Epithelial cell of proximal tubule (primary cell): Measurements from ENCODE around the gene KCNQ1. TPM values are rescaled to one million over a fixed set of nuclear protein-coding genes. Genes with fewer than 3 reads are reported as not detected.
"Not testable (repeated sequence)": the region's sequence is repeated elsewhere in the genome, so short reads cannot be mapped to it uniquely, and the experiment has no call there.

Experiments
- DNase-seq: peaks from one replicate; pipeline ENCODE4 v3.0.0-alpha.2; 2011; ENCODE audit warnings: low read depth
- H3K4me3 ChIP-seq: 2 replicates; pipeline ENCODE4 v1.5.1; 2011; ENCODE audit warnings: low read depth, mild to moderate bottlenecking, low read length
- total RNA-seq: library from RNA; depleted of rRNA; stranded (reverse); fragments of >200 nt; gene quantifications from 2 replicates; pipeline ENCODE4 v1.2.3, GENCODE V29; 2015
- TF ChIP-seq, protein P1 (sequence below): conservative IDR thresholded peaks from 2 replicates; pipeline ENCODE4 v1.5.1; 2012; ENCODE audit warnings: low read depth, mild to moderate bottlenecking, low read length

The KCNQ1 gene
- total RNA-seq, 1 donor from 2014 or later = 0.46 TPM

DNA sequence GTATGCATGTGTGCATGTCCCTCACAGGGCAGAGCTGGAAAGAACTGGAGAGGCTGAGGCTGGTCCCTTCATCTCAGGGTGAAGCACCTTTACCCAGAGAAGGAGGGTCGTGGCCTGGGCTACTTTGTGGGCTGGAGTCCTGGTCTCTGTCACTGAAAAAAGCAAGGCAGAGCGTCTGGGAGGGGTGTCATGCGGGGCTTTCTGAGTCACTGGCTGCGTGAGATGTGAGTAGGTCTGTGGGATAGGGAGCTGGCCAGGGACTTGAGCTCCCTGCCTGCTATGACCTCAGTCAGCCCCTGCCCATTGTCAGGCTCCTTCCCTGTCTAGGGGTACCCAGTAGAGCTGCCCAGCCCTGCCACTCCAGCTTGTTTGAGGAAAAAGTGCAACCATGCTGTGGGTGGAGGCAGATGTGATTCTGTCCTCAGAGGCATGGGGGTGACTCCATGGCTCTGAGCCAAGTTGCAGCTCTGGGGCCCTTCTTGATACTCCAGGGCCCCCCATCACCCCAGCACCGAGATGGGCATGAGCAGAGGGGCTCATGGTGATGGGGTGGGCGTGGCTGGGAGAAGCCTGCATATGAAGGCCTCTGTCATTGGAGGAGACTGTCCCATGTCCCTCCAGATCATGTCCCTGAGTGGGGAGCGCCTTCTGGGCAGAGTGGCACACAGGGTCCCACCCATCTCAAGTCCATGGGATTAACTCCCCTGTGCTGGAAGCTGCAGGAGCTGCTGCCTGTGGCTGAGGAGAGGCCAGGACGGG is 27.8 kb downstream of the KCNQ1 start:
- TF ChIP-seq, protein P1, sequence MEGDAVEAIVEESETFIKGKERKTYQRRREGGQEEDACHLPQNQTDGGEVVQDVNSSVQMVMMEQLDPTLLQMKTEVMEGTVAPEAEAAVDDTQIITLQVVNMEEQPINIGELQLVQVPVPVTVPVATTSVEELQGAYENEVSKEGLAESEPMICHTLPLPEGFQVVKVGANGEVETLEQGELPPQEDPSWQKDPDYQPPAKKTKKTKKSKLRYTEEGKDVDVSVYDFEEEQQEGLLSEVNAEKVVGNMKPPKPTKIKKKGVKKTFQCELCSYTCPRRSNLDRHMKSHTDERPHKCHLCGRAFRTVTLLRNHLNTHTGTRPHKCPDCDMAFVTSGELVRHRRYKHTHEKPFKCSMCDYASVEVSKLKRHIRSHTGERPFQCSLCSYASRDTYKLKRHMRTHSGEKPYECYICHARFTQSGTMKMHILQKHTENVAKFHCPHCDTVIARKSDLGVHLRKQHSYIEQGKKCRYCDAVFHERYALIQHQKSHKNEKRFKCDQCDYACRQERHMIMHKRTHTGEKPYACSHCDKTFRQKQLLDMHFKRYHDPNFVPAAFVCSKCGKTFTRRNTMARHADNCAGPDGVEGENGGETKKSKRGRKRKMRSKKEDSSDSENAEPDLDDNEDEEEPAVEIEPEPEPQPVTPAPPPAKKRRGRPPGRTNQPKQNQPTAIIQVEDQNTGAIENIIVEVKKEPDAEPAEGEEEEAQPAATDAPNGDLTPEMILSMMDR = no peak
- no peak for DNase-seq
- H3K4me3 ChIP-seq = no peak overlapping the region

DNA sequence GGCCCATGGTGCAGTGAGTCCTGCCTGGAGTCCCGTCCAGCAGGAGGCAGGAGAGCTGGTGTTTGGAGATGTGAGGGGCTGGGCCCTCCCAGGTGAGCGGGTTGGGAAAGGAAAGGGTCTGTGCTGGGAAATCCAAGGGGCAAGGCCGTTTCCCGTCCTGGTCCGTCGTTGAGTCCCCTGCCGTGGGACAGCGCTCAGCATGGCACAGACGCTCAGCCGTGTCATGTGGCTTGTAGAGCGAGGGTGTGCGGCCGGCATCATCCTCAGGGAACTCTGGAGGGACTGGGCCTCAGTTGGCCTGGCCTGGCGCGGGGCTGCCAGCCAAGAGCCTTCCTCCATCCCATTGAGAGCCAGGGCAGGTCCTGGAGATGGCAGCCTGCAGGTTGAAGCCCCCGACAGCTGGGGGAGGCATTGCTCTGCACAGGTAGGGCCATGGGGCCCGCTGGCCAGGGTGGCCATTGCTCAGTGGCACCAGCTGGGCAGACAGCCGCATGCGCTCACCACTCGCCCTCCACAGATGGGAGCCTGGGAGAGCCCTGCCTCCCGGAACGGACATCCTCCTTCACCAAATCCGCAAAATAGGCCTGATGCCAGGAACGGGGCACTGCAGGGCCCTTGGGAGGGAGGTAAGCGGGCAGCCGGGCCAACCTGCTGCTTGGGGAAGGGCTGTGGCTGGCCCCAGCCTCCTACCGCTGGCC is 28.7 kb downstream of the KCNQ1 start:
- TF ChIP-seq, protein P1 = no peak
- H3K4me3 ChIP-seq = no peak overlapping the region
- no peak for DNase-seq

DNA sequence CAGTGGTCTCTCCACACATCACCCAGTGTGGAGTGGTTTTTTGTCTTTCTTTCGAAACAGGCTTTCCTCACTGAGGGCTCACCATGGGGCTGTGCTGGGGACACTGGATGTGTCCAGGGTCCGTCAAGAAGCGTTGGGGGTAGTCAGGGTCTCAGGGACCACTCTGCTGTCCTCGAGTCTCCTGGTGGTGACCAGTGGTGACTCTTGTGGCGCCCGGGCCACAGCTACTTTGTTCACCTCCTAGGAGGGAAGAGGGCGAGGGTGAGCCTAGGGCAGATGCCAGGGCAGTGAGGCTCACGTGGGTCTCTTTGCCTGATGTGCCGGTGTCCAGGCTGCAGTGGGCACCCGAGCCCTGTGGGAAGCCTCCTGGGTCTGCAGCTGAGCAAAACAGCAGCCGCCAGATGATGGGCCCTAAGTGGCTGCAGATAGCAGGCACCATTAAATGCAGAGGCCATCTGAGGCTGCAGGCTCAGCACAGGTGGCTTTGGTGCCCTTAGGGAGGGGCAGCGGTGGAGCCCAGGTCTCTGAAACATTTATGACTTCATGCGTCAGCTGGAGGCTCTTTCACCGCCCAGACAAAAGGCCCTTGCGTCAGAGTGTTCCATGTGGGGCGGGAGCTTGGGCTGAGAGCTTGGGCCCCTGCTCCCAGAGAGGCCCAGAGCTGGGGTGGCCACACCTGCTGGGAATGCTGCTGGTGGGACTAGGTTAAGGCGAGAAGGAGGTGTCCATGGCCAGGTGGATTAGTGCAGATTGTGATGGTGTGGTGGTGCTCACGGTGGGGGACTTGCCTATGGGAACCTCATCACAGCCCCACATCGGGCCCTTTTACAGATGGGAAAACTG is 29.5 kb downstream of the KCNQ1 start:
- DNase-seq = no peak
- TF ChIP-seq, protein P1 = no peak
- no peak overlapping the region for H3K4me3 ChIP-seq

DNA sequence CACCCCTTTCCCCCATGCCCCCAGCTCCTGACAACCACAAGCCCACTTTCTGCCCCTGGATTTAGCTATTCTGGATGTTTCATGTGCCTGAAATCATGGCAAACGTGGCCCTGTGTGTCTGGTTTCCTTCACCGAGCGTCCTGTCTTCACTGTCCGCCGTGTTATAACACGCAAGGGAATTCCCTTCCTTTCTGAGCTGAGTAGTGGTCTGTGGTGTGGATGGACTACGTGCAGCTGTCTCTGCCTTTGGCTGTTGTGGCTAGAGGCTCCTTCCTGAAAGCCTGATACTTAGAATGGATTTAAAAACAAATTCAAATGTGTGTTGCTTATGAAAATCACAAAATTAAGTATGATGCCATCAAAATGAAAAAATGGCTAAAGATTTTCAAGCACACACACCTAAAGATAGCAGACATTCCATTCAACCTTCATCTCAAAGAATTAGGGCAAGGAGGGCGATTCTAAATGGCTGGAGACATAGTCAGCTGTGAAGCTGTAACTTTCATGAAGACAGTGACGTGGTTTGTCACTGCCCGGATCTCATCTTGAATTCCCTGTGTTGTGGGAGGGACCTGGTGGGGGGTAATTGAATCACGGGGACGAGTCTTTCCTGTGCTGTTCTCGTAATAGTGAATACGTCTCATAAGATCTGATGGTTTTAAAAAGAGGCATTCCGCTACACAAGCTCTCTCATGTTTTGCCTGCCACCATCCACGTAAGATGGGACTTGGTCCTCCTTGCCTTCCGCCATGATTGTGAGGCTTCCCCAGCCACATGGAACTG is 30.5 kb downstream of the KCNQ1 start:
- no peak for DNase-seq
- H3K4me3 ChIP-seq = no peak overlapping the region
- TF ChIP-seq, protein P1 = no peak

DNA sequence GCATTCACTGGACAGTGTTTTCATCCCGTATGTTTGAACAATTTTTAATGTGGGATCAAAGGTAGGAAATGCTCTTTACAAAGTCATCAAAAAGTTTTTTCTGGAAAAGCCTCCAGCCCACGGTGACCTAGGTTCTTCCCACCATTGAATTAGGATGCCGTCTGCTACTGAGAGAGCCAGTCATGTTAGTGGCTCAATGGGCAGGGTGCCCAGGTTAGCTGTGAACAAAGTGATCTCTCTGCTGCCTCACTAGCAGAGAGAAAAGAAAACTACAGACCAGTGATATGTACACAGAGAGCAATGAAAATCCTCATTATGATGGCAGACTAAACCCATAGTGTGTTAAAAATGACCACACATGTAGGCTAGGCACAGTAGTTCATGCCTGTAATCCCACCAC is 32.4 kb downstream of the KCNQ1 start:
- H3K4me3 ChIP-seq = no peak overlapping the region
- TF ChIP-seq, protein P1 = no peak
- DNase-seq = no peak

DNA sequence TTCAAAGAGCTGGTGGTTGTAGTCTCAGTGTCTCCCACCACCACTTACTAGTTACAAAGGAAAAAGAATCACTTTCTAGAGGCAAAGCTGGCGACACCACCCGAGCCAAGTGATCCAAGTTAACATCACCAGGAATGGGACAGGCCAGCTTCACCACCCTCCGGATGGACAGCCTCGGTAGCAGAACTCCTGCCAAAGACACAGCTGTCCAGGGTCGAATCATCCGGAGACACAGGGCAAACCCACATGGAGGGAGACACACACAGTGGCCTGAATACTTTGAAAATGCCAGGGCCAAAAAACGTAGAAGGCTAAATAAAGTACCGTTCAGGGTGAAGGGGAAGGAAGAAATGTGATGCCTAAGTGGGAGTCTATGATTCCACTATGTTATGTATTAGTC is 33.1 kb downstream of the KCNQ1 start:
- TF ChIP-seq, protein P1 = no peak
- no peak overlapping the region for H3K4me3 ChIP-seq
- DNase-seq = no peak

DNA sequence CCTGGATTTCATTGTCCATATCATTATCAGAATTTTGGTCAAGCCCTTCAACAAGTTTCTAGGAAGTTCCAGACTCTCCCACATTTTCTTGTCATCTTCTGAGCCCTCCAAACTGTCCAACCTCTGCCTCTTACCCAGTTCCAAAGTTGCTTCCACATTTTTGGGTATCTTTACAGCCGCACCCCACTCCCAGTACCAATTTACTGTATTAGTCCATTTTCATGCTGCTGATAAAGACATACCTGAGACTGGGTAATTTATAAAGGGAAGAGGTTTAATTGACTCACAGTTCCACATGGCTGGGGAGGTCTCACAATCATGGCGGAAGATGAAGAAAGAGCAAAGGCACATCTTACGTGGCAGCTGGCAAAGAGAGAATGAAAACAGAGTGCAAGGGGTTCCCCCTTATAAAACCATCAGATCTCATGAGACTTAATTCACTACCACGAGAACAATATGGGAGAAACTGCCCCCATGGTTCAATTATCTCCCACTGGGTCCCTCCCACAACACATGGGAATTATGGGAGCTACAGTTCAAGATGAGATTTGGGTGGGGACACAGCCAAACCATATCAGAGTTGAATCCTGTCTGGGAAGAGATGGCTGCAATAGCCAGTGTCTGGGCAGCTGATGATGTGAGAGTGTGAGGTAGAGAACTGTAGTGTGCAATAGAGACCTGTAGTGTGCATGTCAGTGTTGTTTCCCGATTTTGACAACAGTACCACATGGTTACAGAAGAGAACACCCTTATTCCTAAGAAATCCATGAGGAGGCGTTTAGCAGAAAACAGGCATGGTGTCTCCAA is 35.5 kb downstream of the KCNQ1 start:
- not testable (repeated sequence) for DNase-seq, H3K4me3 ChIP-seq
